Measurements from ENCODE around the gene BCL11A.

The BCL11A gene

DNA sequence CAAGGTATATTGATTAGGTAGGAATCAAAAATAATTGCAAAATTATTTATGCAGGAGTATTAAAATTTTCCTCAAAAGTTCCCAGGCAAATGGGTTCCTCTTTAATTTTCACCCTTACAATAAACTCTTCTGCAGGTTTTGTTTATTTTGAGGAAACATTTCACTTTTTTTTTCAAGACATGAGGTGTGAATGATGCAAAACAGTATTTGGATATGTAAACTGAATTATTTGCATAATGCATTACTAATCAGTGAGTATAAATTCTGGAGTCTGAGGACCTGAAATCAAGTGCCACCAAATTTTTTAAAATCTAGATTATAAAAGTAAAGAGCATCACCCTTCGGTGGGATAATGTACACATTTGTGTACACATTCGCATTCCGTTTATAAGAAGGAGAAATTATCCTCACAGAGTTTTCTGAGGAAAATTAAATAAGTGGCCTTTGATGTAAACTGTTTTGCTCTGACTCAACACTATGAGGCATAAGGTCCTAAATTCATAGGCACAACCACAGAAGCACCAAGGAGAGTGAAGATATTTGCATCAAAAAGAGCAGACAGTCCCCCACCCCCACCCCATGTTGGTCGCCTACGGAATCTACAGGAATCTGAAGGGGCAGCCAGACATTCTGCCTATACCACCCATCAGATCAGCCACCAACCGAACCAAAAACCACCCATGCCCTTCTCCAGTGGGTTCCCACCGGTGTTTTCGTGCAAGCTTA, 33.1 kb downstream of the BCL11A start:
- TF ChIP-seq, protein P1, sequence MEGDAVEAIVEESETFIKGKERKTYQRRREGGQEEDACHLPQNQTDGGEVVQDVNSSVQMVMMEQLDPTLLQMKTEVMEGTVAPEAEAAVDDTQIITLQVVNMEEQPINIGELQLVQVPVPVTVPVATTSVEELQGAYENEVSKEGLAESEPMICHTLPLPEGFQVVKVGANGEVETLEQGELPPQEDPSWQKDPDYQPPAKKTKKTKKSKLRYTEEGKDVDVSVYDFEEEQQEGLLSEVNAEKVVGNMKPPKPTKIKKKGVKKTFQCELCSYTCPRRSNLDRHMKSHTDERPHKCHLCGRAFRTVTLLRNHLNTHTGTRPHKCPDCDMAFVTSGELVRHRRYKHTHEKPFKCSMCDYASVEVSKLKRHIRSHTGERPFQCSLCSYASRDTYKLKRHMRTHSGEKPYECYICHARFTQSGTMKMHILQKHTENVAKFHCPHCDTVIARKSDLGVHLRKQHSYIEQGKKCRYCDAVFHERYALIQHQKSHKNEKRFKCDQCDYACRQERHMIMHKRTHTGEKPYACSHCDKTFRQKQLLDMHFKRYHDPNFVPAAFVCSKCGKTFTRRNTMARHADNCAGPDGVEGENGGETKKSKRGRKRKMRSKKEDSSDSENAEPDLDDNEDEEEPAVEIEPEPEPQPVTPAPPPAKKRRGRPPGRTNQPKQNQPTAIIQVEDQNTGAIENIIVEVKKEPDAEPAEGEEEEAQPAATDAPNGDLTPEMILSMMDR (IDR thresholded peaks at IDR 0.05; ENCODE audit: insufficient read depth, missing control alignments) = no peak
- FAIRE-seq (no peak), DNase-seq (ENCODE audit: insufficient read length, low spot score) (no peak)

DNA sequence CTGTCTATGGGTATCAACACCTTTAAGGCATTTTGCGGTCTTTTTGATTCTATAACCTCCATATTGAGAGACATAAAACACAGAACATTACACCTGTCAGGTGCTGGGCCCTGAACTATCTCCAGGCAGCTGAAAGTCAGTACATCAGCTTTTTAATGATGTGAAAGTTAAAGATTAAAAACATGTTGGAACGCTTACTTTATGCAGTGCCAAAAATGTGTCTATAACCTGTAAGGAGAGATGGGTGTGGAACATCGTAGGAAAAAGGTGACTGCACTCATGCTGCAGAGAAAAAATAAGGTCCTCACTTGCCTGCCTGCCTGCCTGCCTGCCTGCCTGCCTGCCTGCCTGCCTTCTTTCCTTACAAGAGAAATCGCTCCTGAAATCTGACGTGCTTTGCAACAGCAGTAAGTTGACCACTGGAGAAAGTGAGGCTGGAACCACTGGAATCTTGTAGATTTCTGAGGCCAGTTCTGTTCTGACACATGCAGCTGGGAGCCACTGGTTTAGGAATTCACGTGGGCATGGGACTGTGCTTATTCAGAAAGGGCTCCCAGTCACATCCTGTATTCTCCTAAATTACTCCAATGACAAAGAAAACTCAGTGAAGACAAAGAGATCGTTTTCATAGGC, 34.1 kb downstream of the BCL11A start:
- TF ChIP-seq, protein P1 (IDR thresholded peaks at IDR 0.05; ENCODE audit: insufficient read depth, missing control alignments) = no peak
- no peak for FAIRE-seq
- no peak for DNase-seq (ENCODE audit: insufficient read length, low spot score)

DNA sequence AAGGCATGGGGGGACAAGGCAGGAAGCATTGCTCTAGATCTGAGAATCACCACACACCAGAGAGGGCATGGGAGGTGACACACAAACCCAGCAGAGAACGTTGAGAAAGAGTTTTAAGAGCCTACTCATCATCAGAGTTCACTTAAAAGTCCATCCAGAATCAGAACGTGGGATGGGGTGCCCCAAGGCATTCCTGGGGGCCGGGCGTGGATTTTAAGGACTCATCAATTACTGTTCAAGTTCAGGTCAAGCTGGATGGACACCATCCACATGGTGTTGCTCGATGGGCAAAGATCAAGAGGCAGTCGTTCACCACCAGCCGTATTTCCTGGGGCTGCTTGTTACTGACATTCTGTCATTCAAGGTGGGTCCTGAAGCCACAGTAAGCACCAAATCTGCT, 34.9 kb downstream of the BCL11A start:
- no peak for DNase-seq (ENCODE audit: insufficient read length, low spot score)
- TF ChIP-seq, protein P1 (IDR thresholded peaks at IDR 0.05; ENCODE audit: insufficient read depth, missing control alignments) = no peak
- FAIRE-seq = no peak

DNA sequence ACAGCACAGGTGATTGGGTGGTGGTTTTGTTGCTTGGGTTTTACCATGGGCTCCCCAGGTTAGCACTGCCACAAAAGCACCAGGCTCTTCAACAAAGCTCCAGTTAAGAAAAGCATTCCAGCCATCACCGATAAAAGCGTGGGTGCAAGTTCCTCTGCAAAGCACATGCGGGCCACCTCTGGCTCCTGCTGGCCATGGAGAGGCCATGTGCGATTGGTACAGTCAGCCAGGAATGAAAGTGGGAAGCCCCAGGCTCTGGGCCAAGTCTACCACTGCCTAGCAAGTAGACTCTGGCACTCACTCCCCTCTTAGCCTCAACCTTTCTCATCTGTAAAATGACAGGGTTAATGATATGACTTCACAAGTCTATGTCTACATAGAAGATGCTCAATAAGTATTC, 36.0 kb downstream of the BCL11A start:
- FAIRE-seq (no peak), DNase-seq (ENCODE audit: insufficient read length, low spot score) (no peak)

DNA sequence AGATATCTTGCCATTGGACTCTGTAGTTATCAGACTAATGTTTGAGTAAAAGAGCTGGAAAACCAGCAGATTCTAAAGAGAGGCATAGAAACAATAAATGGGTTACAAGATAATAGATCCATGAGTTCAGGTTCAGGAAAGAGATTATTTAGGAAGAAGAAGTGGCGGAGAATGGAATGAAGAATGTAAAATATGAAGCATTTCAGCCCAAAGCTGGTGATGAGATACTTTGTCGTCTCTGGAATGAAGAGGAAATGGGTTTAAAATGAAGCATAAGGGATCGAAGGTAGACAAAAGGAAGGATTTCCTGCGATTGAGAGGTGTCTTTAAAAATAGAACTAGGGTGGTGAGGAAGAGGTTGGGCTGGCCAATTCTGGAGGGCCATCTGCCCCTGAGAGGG, 36.6 kb downstream of the BCL11A start:
- TF ChIP-seq, protein P1 (IDR thresholded peaks at IDR 0.05; ENCODE audit: insufficient read depth, missing control alignments) = no peak
- FAIRE-seq (no peak), DNase-seq (ENCODE audit: insufficient read length, low spot score) (no peak)

More for the DNA sequence above, 36.0 kb downstream of the BCL11A start:
- TF ChIP-seq, protein P1 (IDR thresholded peaks at IDR 0.05; ENCODE audit: insufficient read depth, missing control alignments) = no peak

DNA sequence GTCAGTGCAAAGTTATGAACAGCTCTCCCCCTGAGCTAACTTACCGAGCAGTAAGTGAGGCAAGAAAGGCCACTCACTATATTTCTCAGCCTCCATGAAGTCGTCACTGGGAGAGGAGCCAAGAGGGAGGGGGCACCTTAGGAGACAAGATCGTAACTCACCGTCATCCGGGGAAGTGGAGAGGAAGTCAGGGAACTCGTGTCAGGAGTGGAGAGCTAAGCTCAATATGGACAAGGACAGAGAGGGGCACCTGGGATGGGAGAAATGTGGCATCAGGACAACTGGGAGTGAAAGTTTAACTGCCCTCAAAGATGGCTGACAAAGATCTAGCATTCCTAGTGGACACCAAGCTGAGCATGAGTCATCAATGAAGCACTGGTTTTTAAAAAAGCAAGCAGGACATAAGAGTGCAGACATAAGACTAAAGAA, 37.1 kb downstream of the BCL11A start:
- DNase-seq (ENCODE audit: insufficient read length, low spot score) (no peak), FAIRE-seq (no peak)
- TF ChIP-seq, protein P1 (IDR thresholded peaks at IDR 0.05; ENCODE audit: insufficient read depth, missing control alignments) = no peak

DNA sequence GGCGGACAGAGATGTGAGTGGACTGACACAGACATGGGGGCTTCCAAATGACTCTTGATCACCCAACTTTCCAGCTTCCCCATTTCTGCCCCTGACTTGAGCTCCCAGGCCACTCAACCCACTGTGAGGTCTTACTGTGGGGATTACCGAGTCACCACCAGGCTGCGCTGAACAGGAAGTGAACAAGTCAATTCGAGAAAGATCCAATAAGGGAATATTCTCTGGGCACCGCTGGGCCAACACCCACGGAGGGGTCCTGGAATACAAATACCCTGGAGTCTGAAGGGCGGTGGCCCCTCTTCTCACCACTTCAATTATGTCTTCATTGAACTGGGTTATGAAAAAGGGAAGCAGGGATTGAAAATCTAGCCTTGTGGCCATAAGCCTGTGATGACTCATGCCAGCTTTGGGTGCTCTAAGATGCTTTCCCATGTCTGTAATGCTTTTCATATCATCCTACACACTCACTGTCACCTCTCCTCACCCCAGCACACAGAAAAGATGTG, 37.7 kb downstream of the BCL11A start:
- DNase-seq (ENCODE audit: insufficient read length, low spot score) = no peak
- no peak for FAIRE-seq
- TF ChIP-seq, protein P1 (IDR thresholded peaks at IDR 0.05; ENCODE audit: insufficient read depth, missing control alignments) = no peak
